ENCODE measurements around the gene SUSD3. TPM values are rescaled to one million over a fixed set of nuclear protein-coding genes. Genes with fewer than 3 reads are reported as not detected.

SUSD3 gene
- total and polyA plus RNA-seq, 2 of the 4 experiments (the other 2 are of a cell fraction) = 0.54 to 1.5 TPM

DNA sequence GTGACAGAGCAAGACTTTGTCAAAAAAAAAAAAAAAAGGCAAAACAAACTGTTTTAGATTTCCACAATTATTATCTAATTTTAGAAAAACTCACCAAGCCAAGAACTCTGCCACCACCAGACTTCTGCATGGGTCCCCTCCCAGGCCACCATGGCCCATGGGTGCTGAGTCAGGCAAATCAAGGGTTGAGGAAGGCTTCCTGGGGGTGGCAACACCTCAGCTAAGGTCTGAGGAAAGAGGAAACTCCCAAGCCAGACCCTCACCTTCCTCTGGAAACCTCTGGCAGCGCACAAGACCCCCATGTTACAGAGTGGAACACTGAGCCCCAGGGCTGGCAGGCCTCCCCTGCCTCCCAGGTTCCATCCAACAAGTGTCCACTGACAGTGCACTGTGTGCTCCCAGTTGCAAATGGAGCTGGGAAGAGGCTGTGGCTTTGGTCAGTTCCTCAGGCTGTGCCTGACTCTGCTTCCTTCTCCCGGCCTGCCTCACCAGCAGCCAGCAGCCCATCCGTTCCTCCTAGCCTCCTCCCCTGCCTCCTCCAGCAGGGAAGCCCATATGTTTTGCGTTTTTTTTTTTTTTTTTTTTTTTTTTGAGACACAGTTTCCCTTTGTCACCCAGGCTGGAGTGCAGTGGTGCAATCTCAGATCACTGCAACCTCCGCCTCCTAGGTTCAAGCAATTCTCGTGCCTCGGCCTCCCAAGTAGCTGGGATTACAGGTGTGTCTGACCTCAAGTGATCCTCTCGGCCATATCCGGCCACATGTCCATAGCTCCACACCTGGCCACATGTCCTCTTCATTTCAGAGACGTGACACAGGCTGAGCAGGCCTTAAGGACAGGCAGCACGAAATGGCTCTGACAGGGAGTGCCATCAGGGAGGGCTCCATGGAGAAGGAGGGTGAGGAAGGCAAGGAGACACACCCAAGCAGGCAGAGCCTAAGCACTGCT lies 3.5 kb upstream of the SUSD3 start (continued):
- no peak for TF ChIP-seq MAZ (IDR thresholded peaks at IDR 0.05; ENCODE audit: borderline replicate concordance, low read depth, low read length)

DNA sequence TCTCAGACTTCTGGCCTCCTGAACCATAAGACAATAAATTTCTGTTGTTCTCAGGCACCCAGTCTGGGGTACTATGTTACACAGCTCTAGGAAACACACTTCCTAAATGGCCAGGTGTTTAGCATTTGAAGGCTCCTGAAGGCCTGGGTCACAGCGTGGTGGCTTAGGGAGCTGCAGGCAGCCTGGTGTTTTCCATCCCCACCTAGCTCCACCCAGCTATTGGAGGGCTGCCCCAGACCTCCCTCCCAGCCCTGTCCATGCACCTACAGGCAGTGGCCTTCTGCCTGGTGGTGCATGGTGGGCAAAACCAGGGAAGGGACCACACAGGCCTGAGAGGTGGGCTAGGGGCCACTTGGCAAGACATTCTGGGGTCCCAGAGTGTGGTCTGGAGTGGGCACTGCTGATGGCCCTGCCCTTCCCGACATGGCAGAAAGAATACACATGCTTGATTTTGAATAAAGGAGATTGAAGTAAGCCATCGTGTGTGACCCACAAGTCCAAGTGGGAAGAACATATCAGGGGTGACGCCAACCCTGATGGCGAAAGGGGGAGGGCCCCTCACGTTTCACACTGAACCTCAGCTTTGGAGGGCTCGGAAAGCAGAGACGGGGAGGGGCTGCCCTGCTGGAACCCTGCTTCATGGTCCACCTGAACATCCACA lies 1.3 kb upstream of the SUSD3 start:
- TF ChIP-seq CHD1 (IDR thresholded peaks at IDR 0.05; ENCODE audit: low read depth, low read length) = no peak
- no peak for TF ChIP-seq BHLHE40 (IDR thresholded peaks at IDR 0.05; ENCODE audit: low read depth, low read length)
- H3K4me1 ChIP-seq (ENCODE audit: control insufficient read depth, insufficient read depth, low read length) = peaks cover 2% of the 10 kb centered on the region; the same call in 1 of the 2 replicates
- H3K27ac ChIP-seq (ENCODE audit: insufficient read depth, low read length) = no peak overlapping the region
- H3K9ac ChIP-seq (ENCODE audit: low read depth, low read length) = no peak overlapping the region
- H3K18ac ChIP-seq (ENCODE audit: low read depth, low read length) = no peak overlapping the region
- no peaks in the 10 kb centered on the region for H4K20me1 ChIP-seq (ENCODE audit: insufficient read depth, low read length)
- no peak overlapping the region for H2BK120ac ChIP-seq (ENCODE audit: low read depth, low read length)
- intact Hi-C loops (cut with micrococcal nuclease) = no loop called here
- no peaks in the 10 kb centered on the region for H3K9me3 ChIP-seq (ENCODE audit: control insufficient read depth, insufficient read depth, low read length)
- no peak overlapping the region for H3K4me2 ChIP-seq (ENCODE audit: low read depth, low read length)
- H2AFZ ChIP-seq (replicated peaks; ENCODE audit: low read length, poor library complexity) = no peak overlapping the region
- dilution Hi-C loops (cut with HindIII; ENCODE audit: low sequenced_read_pairs, unreplicated experiment) = no loop called here
- H3K14ac ChIP-seq (replicated peaks; ENCODE audit: low read depth, low read length) = no peak overlapping the region
- ATAC-seq (ENCODE audit: low read depth) (no peak), DNase-seq (no peak)
- peaks cover 21% of the 10 kb centered on the region for H3K27me3 ChIP-seq (ENCODE audit: control insufficient read depth, insufficient read depth, low read length)
- no peaks in the 10 kb centered on the region for H3K79me1 ChIP-seq (ENCODE audit: low read depth in 1 of 2, low read length in 2 of 2)
- no peak overlapping the region for H3K4me3 ChIP-seq (ENCODE audit: insufficient read depth, low read depth, low read length)
- POLR2A ChIA-PET (ENCODE audit: unreplicated experiment) = no interaction called here
- CTCF ChIA-PET = no interaction called here
- WGBS, 2 experiments (ENCODE audit: extremely low coverage in 2 of 2, insufficient read length in 1 of 2) = no CpG with 5 or more reads among the region's 8 CpGs
- H3K56ac ChIP-seq (ENCODE audit: extremely low read depth, insufficient read depth, low read length) = no peak overlapping the region
- H4K91ac ChIP-seq (ENCODE audit: insufficient read depth, low read depth, low read length) = no peak overlapping the region
- no peak overlapping the region for H2AK9ac ChIP-seq (replicated peaks; ENCODE audit: low read depth, low read length, poor library complexity)
- H4K8ac ChIP-seq (ENCODE audit: low read depth in 2 of 2, low read length in 2 of 2) = no peak overlapping the region
- H3K36me3 ChIP-seq (ENCODE audit: control insufficient read depth, insufficient read depth, low read length) = no peaks in the 10 kb centered on the region
- no peak overlapping the region for H4K5ac ChIP-seq (ENCODE audit: low read depth, low read length)
- H3K9me1 ChIP-seq (ENCODE audit: insufficient read depth, low read length) = no peaks in the 10 kb centered on the region; the same call in 1 of the 2 replicates
- H2AK5ac ChIP-seq (ENCODE audit: low read depth, low read length) = no peak overlapping the region
- H2BK15ac ChIP-seq (ENCODE audit: low read depth, low read length) = no peak overlapping the region
- in situ Hi-C loops (cut with MboI; ENCODE audit: low sequenced_read_pairs) = no loop called here
- H2BK5ac ChIP-seq (ENCODE audit: low read depth, low read length, poor library complexity, severe bottlenecking) = no peak overlapping the region
- H2BK20ac ChIP-seq (ENCODE audit: low read depth, low read length) = no peak overlapping the region
- no peak overlapping the region for H3K4ac ChIP-seq (ENCODE audit: low read depth, low read length)
- no TSS peak for BruUV-seq (replicated peaks)
- H3K23ac ChIP-seq (ENCODE audit: low read depth, low read length) = no peak overlapping the region
